HT1080 (cell line): ENCODE measurements around the gene U2AF1L4. TPM values are rescaled to one million over a fixed set of nuclear protein-coding genes. Genes with fewer than 3 reads are reported as not detected.
A peak's percentile ranks its signal among the peaks of the same experiment; 100 is the strongest.
"Not testable (repeated sequence)": the region's sequence is repeated elsewhere in the genome, so short reads cannot be mapped to it uniquely, and the experiment has no call there.

Experiments
- DNase-seq: peaks from one replicate; pipeline ENCODE4 v3.0.0-alpha.2; 2015; ENCODE audit warnings: low read depth
- total RNA-seq: library from RNA; depleted of rRNA; stranded (reverse); fragments of >200 nt; shearing (Covaris generic); gene quantifications from 2 replicates; pipeline ENCODE4 v1.2.3, GENCODE V29; 2014

Gene U2AF1L4
- total RNA-seq, 1 experiment from 2014 or later: 8.4 TPM

DNA sequence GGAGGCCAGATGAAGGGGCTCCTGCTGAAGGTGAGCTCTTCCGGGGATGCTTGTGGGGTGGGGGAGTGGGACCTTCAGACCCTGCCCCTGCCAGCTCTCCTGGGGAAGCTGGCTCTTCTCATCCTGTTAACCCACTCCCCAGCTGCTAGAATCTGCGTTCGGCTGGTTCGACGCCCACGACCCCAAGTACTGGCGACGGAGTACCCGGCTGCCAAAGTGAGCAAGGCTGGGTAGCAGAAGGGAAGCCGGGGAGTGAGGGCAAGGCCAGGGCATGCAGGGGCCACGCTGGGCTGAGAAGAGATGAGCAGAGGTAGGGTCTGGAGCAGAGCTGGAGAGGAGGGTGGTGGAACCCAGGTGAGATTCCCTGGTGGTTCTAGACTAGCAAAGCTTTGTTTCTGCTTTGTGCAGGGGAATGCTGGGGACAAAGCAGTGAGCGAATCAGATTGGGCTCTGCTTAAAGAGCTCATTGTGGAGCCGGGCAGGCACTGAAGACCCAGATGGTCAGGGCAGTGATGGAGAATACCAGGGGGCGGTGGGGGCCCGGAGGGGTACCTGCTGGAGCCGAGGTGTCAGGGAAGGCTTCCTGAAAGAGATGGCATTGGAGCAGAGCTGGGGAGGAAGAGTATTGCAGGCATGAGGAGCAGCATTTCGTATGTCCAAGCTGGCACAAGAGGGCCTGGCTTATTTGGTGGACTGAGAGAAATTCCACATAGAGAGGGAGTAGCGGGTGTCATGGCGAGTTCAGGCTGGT, 17.1 kb downstream of the U2AF1L4 start:
- no peak for DNase-seq

DNA sequence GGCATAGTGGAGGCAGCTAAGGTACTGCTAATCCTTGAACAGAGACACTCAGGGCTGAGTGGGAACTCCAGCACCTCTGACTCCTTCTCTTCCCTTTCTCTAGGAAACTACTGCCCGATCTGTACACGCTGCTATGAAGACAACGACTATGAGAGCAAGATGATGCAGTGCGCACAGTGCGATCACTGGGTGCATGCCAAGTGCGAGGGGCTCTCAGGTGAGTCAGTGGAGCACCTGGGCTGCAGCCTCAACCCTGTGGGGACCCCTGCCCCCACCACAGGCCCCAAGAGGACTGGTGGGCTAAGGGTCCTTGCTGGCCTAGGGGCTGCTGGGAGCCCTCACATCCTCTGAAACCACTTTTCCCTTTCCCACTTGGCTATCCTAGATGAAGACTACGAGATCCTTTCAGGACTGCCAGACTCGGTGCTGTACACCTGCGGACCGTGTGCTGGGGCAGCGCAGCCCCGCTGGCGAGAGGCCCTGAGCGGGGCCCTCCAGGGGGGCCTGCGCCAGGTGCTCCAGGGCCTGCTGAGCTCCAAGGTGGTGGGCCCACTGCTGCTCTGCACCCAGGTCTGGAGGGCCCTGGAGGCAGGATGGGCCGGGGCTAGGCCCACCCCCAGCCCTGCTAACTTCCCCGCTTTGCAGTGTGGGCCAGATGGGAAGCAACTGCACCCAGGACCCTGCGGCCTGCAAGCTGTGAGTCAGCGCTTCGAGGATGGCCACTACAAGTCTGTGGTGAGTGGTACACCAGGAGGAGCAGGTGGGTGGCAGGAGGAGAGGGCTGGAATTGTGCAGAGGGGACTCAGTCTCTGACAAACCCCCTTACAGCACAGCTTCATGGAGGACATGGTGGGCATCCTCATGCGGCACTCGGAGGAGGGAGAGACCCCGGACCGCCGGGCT, 17.9 kb downstream of the U2AF1L4 start:
- DNase-seq: no peak

DNA sequence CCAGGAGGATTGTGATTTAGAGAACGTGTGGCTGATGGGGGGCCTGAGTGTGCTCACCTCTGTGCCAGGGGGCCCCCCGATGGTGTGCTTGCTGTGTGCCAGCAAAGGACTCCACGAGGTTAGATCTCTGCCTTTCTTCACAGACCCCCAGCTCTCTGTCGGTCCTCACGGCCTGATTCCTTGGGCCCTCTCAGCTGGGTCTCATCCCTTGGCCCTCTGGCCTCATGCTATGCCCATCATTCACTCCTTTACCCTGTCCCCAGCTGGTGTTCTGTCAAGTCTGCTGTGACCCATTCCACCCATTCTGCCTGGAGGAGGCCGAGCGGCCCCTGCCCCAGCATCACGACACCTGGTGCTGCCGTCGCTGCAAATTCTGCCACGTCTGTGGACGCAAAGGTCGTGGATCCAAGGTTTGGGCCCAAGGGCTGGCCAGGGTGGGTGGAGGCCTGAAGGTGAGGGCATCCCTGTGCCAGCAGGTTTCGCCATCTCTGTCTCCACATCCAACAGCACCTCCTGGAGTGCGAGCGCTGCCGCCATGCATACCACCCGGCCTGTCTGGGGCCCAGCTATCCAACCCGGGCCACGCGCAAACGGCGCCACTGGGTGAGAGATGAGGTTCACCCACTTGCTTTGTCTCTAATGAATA, 19.9 kb downstream of the U2AF1L4 start:
- no peak for DNase-seq

DNA sequence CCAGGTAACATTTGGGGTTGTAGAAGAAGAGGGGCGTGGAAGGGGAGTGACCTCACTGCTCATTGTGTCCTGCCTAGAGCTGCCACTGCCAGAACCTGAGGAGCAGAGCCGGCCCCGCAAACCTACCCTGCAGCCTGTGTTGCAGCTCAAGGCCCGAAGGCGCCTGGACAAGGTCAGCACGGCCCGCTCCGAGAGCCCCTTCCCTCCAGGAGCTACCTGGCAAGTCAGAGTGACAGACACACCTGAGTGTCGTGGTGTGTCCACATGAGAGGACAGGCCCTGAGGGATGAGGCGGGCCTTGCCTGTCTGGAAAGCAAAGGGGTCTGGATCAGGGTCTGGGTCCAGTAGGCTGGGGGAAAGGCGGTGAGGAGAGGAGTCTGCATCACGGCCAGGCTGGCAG, 20.7 kb downstream of the U2AF1L4 start:
- no peak for DNase-seq

DNA sequence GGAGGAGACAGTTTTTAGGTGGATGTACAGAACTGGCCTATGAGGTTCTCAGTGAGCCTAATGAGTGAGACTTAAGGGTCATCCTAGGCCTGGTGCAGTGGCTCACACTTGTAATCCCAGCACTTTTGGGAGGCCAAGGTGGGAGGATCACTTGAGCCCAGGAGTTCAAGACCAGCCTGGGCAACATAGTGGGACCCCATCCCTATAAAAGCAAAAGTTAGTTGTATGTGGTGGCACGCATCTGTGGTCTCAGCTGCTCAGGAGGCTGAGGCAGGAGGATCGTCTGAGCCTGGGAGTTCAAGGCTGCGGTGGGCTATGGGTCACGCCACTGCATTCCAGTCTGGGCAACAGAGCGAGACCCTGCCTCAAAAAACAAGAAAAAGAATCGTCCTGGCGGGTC, 21.1 kb downstream of the U2AF1L4 start:
- not testable (repeated sequence) for DNase-seq

DNA sequence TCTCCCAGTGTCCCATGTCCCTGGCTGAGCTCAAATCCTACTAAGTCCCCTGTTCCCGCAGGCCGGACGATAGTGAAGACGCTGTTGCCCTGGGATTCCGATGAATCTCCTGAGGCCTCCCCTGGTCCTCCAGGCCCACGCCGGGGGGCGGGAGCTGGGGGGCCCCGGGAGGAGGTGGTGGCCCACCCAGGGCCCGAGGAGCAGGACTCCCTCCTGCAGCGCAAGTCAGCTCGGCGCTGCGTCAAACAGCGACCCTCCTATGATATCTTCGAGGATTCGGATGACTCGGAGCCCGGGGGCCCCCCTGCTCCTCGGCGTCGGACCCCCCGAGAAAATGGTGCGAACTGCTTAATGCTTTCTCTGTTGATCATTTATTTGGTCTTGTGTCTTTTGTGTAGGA, 21.5 kb downstream of the U2AF1L4 start:
- no peak for DNase-seq

DNA sequence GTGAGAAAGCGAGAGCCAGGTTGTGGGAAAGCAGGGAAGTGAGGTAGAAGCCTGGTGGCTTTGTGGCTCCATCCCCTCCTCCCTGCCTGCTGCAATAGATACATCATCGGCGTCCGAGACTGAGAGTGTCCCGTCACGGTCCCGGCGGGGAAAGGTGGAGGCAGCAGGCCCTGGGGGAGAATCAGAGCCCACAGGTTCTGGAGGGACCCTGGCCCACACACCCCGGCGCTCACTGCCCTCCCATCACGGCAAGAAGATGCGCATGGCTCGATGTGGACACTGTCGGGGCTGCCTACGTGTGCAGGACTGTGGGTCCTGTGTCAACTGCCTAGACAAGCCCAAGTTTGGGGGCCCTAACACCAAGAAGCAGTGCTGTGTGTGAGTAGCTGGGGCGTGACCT, 22.3 kb downstream of the U2AF1L4 start:
- DNase-seq: no peak

DNA sequence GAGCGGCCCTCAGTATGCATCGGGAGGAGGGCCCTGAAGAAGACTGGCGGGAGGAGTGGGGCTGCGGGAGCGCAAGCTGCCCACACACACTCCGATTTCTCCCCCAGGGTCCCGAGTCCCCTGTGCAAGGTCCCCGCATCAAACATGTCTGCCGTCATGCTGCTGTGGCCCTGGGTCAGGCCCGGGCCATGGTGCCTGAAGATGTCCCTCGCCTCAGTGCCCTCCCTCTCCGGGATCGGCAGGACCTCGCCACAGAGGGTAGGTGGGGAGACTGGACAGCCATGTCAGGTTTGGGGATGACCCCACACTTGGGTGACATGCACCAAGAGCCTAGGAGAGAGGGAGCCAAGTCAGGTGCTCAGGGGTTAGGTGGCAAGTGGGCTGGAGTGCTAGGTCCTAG, 22.8 kb downstream of the U2AF1L4 start:
- no peak for DNase-seq

DNA sequence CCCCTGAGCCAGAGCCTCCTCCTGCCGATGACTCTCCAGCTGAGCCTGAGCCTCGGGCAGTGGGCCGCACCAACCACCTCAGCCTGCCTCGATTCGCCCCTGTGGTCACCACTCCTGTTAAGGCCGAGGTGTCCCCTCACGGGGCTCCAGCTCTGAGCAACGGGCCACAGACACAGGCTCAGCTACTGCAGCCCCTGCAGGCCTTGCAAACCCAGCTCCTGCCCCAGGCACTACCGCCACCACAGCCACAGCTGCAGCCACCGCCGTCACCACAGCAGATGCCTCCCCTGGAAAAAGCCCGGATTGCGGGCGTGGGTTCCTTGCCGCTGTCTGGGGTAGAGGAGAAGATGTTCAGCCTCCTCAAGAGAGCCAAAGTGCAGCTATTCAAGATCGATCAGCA, 23.8 kb downstream of the U2AF1L4 start:
- no peak for DNase-seq

DNA sequence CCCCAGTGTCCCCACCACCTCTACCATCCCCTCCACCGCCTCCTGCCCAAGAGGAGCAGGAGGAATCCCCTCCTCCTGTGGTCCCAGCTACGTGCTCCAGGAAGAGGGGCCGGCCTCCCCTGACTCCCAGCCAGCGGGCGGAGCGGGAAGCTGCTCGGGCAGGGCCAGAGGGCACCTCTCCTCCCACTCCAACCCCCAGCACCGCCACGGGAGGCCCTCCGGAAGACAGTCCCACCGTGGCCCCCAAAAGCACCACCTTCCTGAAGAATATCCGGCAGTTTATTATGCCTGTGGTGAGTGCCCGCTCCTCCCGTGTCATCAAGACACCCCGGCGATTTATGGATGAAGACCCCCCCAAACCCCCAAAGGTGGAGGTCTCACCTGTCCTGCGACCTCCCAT, 24.6 kb downstream of the U2AF1L4 start:
- no peak for DNase-seq

DNA sequence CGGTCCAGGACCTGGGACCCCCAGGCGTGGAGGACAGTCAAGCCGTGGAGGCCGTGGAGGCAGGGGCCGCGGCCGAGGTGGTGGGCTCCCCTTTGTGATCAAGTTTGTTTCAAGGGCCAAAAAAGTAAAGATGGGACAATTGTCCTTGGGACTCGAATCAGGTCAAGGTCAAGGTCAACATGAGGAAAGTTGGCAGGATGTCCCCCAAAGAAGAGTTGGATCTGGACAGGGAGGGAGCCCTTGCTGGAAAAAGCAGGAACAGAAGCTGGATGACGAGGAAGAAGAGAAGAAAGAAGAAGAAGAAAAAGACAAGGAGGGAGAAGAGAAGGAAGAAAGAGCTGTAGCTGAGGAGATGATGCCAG, 25.1 kb downstream of the U2AF1L4 start:
- no peak for DNase-seq

DNA sequence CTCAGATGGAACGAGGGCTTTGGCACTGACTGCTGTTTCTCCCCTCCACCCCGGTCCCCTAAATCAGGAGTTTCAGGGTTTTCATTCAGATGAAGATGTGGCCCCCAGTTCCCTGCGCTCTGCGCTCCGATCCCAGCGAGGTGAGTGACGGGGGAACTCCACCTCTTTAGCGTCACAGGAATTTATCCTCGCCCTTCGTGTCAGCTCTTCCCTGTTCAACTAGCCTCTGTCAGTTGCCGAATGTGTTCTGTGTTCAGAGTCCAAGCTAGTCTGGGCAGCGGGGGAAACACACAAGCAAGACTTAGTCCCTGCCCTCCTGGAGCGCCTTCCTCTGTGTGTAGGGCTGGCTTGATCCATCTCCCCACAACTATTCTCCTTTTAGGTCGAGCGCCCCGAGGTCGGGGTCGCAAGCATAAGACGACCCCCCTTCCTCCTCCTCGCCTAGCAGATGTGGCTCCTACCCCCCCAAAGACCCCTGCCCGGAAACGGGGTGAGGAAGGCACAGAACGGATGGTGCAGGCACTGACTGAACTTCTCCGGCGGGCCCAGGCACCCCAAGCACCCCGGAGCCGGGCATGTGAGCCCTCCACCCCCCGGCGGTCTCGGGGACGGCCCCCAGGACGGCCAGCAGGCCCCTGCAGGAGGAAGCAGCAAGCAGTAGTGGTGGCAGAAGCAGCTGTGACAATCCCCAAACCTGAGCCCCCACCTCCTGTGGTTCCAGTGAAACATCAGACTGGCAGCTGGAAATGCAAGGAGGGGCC, 25.6 kb downstream of the U2AF1L4 start:
- no peak for DNase-seq

DNA sequence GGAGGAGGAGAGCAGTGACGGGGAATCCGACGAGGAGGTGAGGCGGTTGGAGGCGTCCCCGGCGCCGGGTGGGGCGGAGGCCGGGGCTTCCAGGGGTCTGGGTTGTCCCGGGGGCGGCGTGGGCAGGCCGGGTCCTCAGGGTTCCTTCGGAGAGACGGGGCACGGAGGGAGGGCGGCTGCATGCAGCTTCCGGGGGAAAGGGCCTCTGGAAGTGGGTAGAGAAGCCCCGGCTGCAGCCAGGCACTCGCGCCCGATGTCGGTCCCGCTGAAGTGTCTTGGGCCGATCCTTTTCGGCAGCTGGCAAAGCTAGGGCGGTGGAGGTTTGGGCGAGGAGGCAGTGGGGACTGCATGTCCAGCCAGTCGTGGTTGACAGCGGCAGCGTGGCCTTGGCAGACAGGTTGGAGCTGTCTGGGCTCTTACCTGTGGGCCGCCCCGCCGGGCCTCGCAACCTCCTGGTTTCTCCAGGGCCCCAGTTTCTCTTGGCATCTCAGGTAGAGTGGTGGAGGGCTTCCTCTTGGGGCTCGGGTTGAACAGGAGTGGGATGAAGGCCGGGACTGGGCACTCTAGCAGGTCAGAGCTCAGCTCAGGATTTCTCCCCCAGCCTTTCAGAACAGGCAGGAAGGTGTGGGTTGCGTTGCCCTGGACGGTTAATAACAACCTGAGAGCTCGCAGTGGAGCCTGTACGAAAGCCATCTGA, 26.7 kb downstream of the U2AF1L4 start:
- DNase-seq: no peak

DNA sequence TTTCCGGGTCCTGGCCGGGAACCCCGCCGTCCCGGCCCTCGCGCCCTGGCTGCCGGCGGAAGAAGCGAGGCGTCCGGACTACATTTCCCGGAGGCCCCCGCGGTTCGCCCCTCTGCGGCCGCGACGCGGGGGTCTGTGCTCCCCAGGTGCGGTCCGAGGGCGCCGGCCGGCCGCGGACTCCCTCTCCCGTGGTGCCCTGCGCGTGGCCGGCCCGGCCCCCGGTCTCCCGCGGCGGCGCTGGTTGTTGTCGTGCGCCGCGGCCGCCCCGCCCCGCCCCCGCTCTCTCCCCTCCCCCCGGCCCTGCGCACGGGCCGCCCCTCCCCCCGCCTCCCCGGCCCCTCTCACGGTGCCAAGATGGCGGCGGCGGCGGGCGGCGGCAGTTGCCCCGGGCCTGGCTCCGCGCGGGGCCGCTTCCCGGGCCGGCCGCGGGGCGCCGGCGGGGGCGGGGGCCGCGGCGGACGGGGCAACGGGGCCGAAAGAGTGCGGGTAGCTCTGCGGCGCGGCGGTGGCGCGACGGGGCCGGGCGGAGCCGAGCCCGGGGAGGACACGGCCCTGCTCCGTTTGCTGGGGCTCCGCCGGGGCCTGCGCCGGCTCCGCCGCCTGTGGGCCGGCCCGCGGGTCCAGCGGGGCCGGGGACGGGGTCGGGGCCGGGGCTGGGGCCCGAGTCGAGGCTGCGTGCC, 27.4 kb downstream of the U2AF1L4 start, which contains the start of gene KMT2B:
KMT2B (plus strand) TSS at position 339 of the 680 bp plus-strand sequence; CDS start at position 355, 16 bp downstream.
- peak; percentile 97 for DNase-seq

DNA sequence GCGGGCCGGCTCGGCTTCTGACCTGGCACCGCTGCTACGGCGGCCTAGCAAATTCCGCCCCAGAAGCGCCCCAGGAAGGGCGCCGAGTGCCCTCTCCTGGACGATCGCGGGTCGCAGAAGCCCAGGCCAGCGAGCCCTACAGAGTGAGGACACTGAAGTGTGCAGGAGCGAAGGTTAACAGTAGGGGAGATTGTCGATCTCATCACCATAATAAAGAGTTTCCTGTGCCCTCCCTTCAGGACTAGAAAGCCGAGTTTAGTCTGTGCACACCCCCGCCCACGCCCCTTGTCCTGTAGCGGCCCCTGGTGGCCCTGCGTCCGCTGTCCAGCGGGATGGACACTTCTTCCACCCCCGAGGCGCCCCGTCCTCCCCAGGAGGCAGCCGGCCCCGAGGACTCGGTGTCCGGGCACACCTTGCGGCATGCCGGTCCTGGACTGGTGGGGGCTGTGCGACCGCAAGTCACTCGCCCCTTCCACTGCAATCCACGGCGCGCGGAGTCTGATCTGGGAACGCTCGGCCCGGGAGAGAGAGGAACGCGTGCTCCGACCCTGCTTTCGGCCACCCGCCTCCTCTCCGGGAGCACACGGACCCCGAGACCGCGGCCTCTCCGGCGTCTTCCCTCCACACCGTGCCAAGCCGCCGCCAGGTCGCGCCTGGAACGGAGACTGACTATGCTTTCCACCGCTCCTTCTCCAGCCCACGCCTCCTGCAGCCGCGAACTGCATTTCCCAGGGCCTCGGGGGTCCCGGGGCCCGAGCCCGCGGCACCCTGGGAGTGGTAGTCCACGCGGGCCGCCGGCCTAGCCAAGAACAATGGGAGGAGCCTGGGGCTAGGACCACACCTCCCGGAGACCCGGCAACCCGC, 28.2 kb downstream of the U2AF1L4 start:
- peak; percentile 87 for DNase-seq

DNA sequence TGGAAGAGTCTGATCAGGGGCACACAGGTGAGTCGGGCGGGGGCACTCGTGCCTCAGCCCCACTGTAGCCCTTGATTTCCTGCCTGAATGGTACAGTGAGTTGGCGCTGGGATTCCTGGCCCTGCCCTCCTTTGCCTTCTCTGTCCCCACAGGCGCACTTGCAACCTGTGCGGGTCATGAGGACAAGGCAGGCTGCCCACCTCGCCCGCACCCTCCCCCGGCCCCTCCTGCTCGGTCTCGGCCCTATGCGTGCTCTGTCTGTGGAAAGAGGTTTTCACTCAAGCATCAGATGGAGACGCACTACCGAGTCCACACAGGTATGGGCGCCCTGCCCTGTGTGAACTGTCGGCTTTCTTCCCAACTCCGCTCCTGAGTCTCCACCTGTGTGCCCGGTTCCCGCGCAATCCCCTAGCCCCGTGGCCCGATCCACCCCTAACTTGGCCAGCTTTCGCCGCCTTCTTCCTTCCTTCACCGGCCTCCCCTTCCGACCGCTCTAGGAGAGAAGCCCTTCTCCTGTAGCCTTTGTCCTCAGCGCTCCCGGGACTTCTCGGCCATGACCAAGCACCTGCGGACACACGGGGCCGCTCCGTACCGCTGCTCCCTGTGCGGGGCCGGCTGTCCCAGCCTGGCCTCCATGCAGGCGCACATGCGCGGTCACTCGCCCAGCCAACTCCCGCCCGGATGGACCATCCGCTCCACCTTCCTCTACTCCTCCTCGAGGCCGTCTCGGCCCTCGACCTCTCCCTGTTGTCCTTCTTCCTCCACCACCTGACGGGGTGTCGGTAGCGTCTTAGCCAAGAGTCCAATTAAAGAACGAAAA, 29.0 kb downstream of the U2AF1L4 start:
- DNase-seq: no peak

DNA sequence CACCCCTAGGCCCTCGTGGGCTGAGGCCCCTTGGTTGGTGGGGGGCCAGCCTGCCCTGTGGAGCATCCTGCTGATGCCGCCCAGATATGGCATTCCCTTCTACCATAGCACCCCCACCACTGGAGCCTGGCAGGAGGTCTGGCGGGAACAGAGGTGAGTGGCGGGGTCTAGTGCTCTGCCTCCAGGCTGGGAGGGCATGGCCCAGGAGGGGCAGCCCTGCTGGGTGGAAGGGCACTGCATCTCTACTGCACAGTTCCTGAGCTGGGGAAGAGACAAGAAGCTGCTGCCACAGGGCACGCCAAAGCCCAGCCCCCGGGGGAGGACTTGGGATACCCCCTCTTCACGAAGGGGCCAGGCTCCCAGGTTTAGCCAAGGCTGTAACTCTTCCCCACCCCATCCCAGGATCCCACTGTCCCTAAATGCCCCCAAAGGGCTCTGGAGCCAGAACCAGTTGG, 29.8 kb downstream of the U2AF1L4 start:
- DNase-seq: no peak
